IMR-90 (cell line): ENCODE results near the gene SLCO3A1. TPM values are rescaled to one million over a fixed set of nuclear protein-coding genes. Genes with fewer than 3 reads are reported as not detected.

Source experiments
- ATAC-seq: fragments of 200-7000 bp; cut with Tn5 transposase; 2 replicates; pipeline ENCODE4 v1.9.1; 2020; ENCODE audit warnings: low read depth, mild to moderate bottlenecking, moderate library complexity
- BruUV-seq: library from RNA; stranded (reverse); fragments of 400-500 nt; replicated peaks from 2 replicates; lab custom pipeline; 2021; lab: Mats Ljungman, UMichigan
- CTCF ChIA-PET: fragments of 300-600 bp; formaldehyde crosslinking; extraction: SDS; loops from one replicate; lab custom pipeline; 2021; ENCODE audit warnings: antibody characterized with exemption; lab: Yijun Ruan, JAX
- POLR2A ChIA-PET: fragments of 300-600 bp; sonication (Branson Sonifier 250); formaldehyde crosslinking; loops from one replicate; lab custom pipeline; 2022; ENCODE audit warnings: antibody characterized with exemption; ENCODE audit not compliant: unreplicated experiment; lab: Charles Lee
- DNase-seq: peaks from one replicate; pipeline ENCODE4 v3.0.0; 2013
- H2AFZ ChIP-seq: replicated peaks from 2 replicates; pipeline ENCODE3; 2013; ENCODE audit warnings: low read length, mild to moderate bottlenecking; ENCODE audit not compliant: poor library complexity
- H2AK5ac ChIP-seq: 2 replicates; pipeline ENCODE4 v1.6.1; 2013; ENCODE audit warnings: low read depth, low read length, inconsistent platforms
- H2AK9ac ChIP-seq: replicated peaks from 2 replicates; pipeline ENCODE3; 2013; ENCODE audit warnings: mild to moderate bottlenecking, low read depth, low read length, moderate library complexity; ENCODE audit not compliant: poor library complexity
- H2BK120ac ChIP-seq: 2 replicates; pipeline ENCODE4 v1.6.1; 2013; ENCODE audit warnings: low read depth, low read length, inconsistent platforms
- H2BK15ac ChIP-seq: 3 replicates; pipeline ENCODE4 v1.6.1; 2013; ENCODE audit warnings: low read depth, low read length, inconsistent platforms
- H2BK20ac ChIP-seq: 2 replicates; pipeline ENCODE4 v1.6.1; 2013; ENCODE audit warnings: low read depth, mild to moderate bottlenecking, inconsistent platforms, low read length, moderate library complexity
- H2BK5ac ChIP-seq: 2 replicates; pipeline ENCODE4 v1.6.1; 2013; ENCODE audit warnings: mild to moderate bottlenecking, low read depth, low read length, inconsistent platforms; ENCODE audit not compliant: poor library complexity, severe bottlenecking
- H3K14ac ChIP-seq: replicated peaks from 2 replicates; pipeline ENCODE4 v1.6.1; 2013; ENCODE audit warnings: low read depth, low read length, inconsistent platforms
- H3K18ac ChIP-seq: 2 replicates; pipeline ENCODE4 v1.6.1; 2013; ENCODE audit warnings: low read depth, low read length, control low read depth
- H3K23ac ChIP-seq: 2 replicates; pipeline ENCODE4 v1.6.1; 2013; ENCODE audit warnings: low read depth, low read length, inconsistent platforms
- H3K27ac ChIP-seq: 2 replicates; pipeline ENCODE4 v1.5.1; 2013; ENCODE audit warnings: mild to moderate bottlenecking, control low read depth, low read length; ENCODE audit not compliant: insufficient read depth
- H3K27me3 ChIP-seq: 2 replicates; pipeline ENCODE4 v1.6.1; 2013; ENCODE audit warnings: low read length; ENCODE audit not compliant: control insufficient read depth, insufficient read depth
- H3K36me3 ChIP-seq: 2 replicates; pipeline ENCODE4 v1.6.1; 2013; ENCODE audit warnings: low read length, mixed read lengths; ENCODE audit not compliant: control insufficient read depth, insufficient read depth
- H3K4ac ChIP-seq: 2 replicates; pipeline ENCODE4 v1.6.1; 2013; ENCODE audit warnings: low read depth, low read length, inconsistent platforms
- H3K4me1 ChIP-seq: 2 replicates; pipeline ENCODE4 v1.6.1; 2013; ENCODE audit warnings: low read length, mixed read lengths; ENCODE audit not compliant: control insufficient read depth, insufficient read depth
- H3K4me2 ChIP-seq: 2 replicates; pipeline ENCODE4 v1.6.1; 2013; ENCODE audit warnings: low read depth, mild to moderate bottlenecking, control low read depth, low read length, moderate library complexity
- H3K4me3 ChIP-seq: 2 replicates; pipeline ENCODE4 v1.5.1; 2013; ENCODE audit warnings: low read depth, mild to moderate bottlenecking, control low read depth, low read length, moderate library complexity; ENCODE audit not compliant: insufficient read depth
- H3K56ac ChIP-seq: 2 replicates; pipeline ENCODE4 v1.6.1; 2013; ENCODE audit warnings: low read length, inconsistent platforms; ENCODE audit not compliant: insufficient read depth; ENCODE audit errors: extremely low read depth
- H3K79me1 ChIP-seq, 2 experiments: 2 replicates each; pipeline ENCODE4 v1.6.1; 2013; ENCODE audit warnings: low read length in 2 of 2, inconsistent platforms in 1 of 2, low read depth in 1 of 2
- H3K9ac ChIP-seq: 2 replicates; pipeline ENCODE4 v1.6.1; 2013; ENCODE audit warnings: low read depth, low read length, control low read depth
- H3K9me1 ChIP-seq: 2 replicates; pipeline ENCODE4 v1.6.1; 2013; ENCODE audit warnings: low read length, inconsistent platforms; ENCODE audit not compliant: insufficient read depth
- H3K9me3 ChIP-seq: 2 replicates; pipeline ENCODE4 v1.6.1; 2013; ENCODE audit warnings: low read length; ENCODE audit not compliant: control insufficient read depth, insufficient read depth
- H4K20me1 ChIP-seq: 2 replicates; pipeline ENCODE4 v1.6.1; 2013; ENCODE audit warnings: low read length, inconsistent platforms; ENCODE audit not compliant: insufficient read depth
- H4K5ac ChIP-seq: 2 replicates; pipeline ENCODE4 v1.6.1; 2013; ENCODE audit warnings: mild to moderate bottlenecking, low read depth, low read length, control low read depth
- H4K8ac ChIP-seq, 2 experiments: 2 replicates each; pipeline ENCODE4 v1.6.1; 2013; ENCODE audit warnings: low read depth in 2 of 2, low read length in 2 of 2, control low read depth in 1 of 2, inconsistent platforms in 1 of 2
- H4K91ac ChIP-seq: 2 replicates; pipeline ENCODE4 v1.6.1; 2013; ENCODE audit warnings: low read depth, low read length, inconsistent platforms; ENCODE audit not compliant: insufficient read depth
- BHLHE40 ChIP-seq: fragments of 150-350 bp; IDR thresholded peaks from 2 replicates; pipeline ENCODE4 v1.6.1; 2016; ENCODE audit warnings: mild to moderate bottlenecking, low read depth, low read length
- CEBPB ChIP-seq: IDR thresholded peaks from 2 replicates; pipeline ENCODE4 v1.6.1; 2012; ENCODE audit warnings: low read depth, low read length, improper control_type of control experiment
- CHD1 ChIP-seq: IDR thresholded peaks from 2 replicates; pipeline ENCODE4 v1.6.1; 2012; ENCODE audit warnings: low read depth, low read length, improper control_type of control experiment
- FOS ChIP-seq: fragments of 150-350 bp; IDR thresholded peaks from 2 replicates; pipeline ENCODE4 v1.6.1; 2016; ENCODE audit warnings: low read depth, low read length
- MAFK ChIP-seq: IDR thresholded peaks from 2 replicates; pipeline ENCODE4 v1.6.1; 2012; ENCODE audit warnings: low read depth, low read length, improper control_type of control experiment
- MAZ ChIP-seq: IDR thresholded peaks from 2 replicates; pipeline ENCODE4 v1.6.1; 2012; ENCODE audit warnings: low read depth, mild to moderate bottlenecking, low read length, improper control_type of control experiment, moderate library complexity, borderline replicate concordance
- MXI1 ChIP-seq: IDR thresholded peaks from 2 replicates; pipeline ENCODE4 v1.6.1; 2012; ENCODE audit warnings: low read depth, mild to moderate bottlenecking, low read length, moderate library complexity, borderline replicate concordance
- NFE2L2 ChIP-seq: fragments of 150-350 bp; IDR thresholded peaks from 2 replicates; pipeline ENCODE4 v1.6.1; 2016; ENCODE audit warnings: low read depth, mild to moderate bottlenecking, low read length
- POLR2A ChIP-seq: IDR thresholded peaks from 2 replicates; pipeline ENCODE4 v1.6.1; 2012; ENCODE audit warnings: mild to moderate bottlenecking, low read depth, low read length
- RAD21 ChIP-seq: IDR thresholded peaks from 2 replicates; pipeline ENCODE4 v1.6.1; 2012; ENCODE audit warnings: low read length, improper control_type of control experiment
- RCOR1 ChIP-seq: IDR thresholded peaks from 2 replicates; pipeline ENCODE4 v1.6.1; 2012; ENCODE audit warnings: mild to moderate bottlenecking, low read length, improper control_type of control experiment; ENCODE audit not compliant: insufficient replicate concordance
- RFX5 ChIP-seq: IDR thresholded peaks from 2 replicates; pipeline ENCODE4 v1.8.0; 2012; ENCODE audit warnings: low read depth, mild to moderate bottlenecking, low read length, moderate library complexity
- SMC3 ChIP-seq: fragments of 150-350 bp; IDR thresholded peaks from 2 replicates; pipeline ENCODE4 v1.6.1; 2016; ENCODE audit warnings: low read depth, mild to moderate bottlenecking, antibody characterized with exemption, low read length, moderate library complexity
- WGBS, 2 experiments: methylation state at CpG; one replicate each; pipeline versions ENCODE4 v1.1.5 to v1.1.7; 2013; ENCODE audit warnings: missing lambda C conversion rate in 2 of 2; ENCODE audit not compliant: insufficient read length in 1 of 2; ENCODE audit errors: extremely low coverage in 2 of 2; 5-methylcytosine and 5-hydroxymethylcytosine counted together
- dilution Hi-C: fragments of 300-500 bp; cut with HindIII; formaldehyde crosslinking; loops from one replicate; pipeline ENCODE4 v1.14.3; 2018; ENCODE audit warnings: low sequenced_read_pairs; ENCODE audit not compliant: unreplicated experiment
- in situ Hi-C: fragments of 300-500 bp; cut with MboI; formaldehyde crosslinking; loops from 3 replicates; pipeline ENCODE4 v1.14.3; 2019; ENCODE audit warnings: low sequenced_read_pairs, inconsistent platforms, mixed read lengths
- intact Hi-C: fragments of 100-400 bp; cut with micrococcal nuclease; formaldehyde crosslinking; loops from 2 replicates; pipeline ENCODE4 v1.10.0; 2022
- polyA plus RNA-seq, 3 experiments: library from polyadenylated mRNA; depleted of rRNA; stranded (reverse); fragments of >200 nt; gene quantifications; 2 replicates each; pipeline ENCODE4 v1.2.3, GENCODE V29; 2012; ENCODE audit warnings: low replicate concordance in 1 of 3
- total RNA-seq: library from RNA; depleted of rRNA; stranded (reverse); fragments of >200 nt; gene quantifications from 2 replicates; pipeline ENCODE4 v1.2.3, GENCODE V29; 2012
- TF ChIP-seq, protein P1 (sequence below): fragments of 150-350 bp; IDR thresholded peaks from 2 replicates; pipeline ENCODE4 v1.6.1; 2016; ENCODE audit warnings: low read depth, mild to moderate bottlenecking, low read length, moderate library complexity, borderline replicate concordance
- TF ChIP-seq, protein P2 (sequence below): conservative IDR thresholded peaks from 2 replicates; pipeline ENCODE4 v1.5.1; 2012; ENCODE audit warnings: mild to moderate bottlenecking, low read depth, low read length, improper control_type of control experiment

Gene SLCO3A1
- total and polyA plus RNA-seq, 2 of the 4 experiments (the other 2 are of a cell fraction) = 4.7 to 8.1 TPM

DNA sequence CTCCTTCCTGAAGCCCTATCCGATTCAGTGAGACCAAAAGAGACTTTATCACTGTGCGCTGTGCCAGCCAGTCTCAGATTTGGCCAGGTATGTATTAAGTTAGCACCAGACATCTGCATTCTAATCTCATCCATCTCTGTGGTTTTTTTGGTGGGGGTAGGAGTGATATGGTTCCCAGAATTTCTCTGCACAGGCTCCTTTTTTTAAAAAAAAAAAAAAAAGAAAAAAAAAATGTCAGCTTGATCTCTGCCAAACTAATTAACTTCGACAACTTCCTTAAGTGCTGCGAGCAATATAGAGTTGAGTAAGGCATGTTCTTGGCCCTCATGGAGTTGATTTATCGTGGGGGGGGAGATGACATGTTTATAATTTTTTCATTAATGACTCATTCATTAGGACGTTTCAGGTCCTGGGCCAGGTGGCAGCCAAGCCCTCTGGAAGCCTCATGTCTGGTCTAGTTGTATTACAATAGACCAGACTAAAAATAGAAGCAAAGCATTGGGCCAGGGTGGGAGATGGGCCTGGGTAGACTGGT lies 12.9 kb downstream of the SLCO3A1 start:
- H3K14ac ChIP-seq = peak overlapping the region; percentile 48; the same call in 1 of the 2 replicates
- peaks cover 6% of the 10 kb centered on the region; the same call in 1 of the 2 replicates for H3K9me1 ChIP-seq
- H3K56ac ChIP-seq = no peak overlapping the region
- no peaks in the 10 kb centered on the region for H3K9me3 ChIP-seq
- 0 out of 2 replicates have a peak, but pooled peaks cover 4% of the 10 kb centered on the region for H4K20me1 ChIP-seq
- peak overlapping the region; percentile 27; the same call in 1 of the 2 replicates for H2BK20ac ChIP-seq
- no peaks in the 10 kb centered on the region for H3K27me3 ChIP-seq
- H3K23ac ChIP-seq = no peak overlapping the region
- peak overlapping the region; percentile 55 for H4K5ac ChIP-seq
- peak overlapping the region; percentile 52 for H3K4ac ChIP-seq
- ATAC-seq = no peak
- H2AK5ac ChIP-seq = no peak overlapping the region
- BruUV-seq = no TSS peak
- ChIA-PET CTCF (interaction anchor here (0.6 to 1.4 kb wide), 3 partner anchors 12 to 268 kb away, joined by 5 to 6 read pairs (median 5); partner anchors contain the start of gene SLCO3A1), POLR2A (no interaction called here)
- no peaks in the 10 kb centered on the region for H3K36me3 ChIP-seq
- H3K4me1 ChIP-seq = peaks cover 17% of the 10 kb centered on the region
- H2AFZ ChIP-seq = no peak overlapping the region
- H2AK9ac ChIP-seq = no peak overlapping the region
- peak overlapping the region in 1 of 2 experiments; percentile 56; a peak in 2 of 4 replicates for H4K8ac ChIP-seq
- 0 out of 3 replicates have a peak overlapping the region, but pooled peaks have one; percentile 32 for H2BK15ac ChIP-seq
- DNase-seq = peak; percentile 22
- no peak overlapping the region for H3K27ac ChIP-seq
- H3K18ac ChIP-seq = peak overlapping the region; percentile 56; the same call in 1 of the 2 replicates
- H3K4me2 ChIP-seq = no peak overlapping the region
- dilution Hi-C loops (no loop called here), intact Hi-C loops (loop anchor here (5.0 kb wide), 2 partner anchors 61 to 106 kb away; no protein-coding TSS in a partner anchor), in situ Hi-C loops (no loop called here)
- H2BK5ac ChIP-seq = peak overlapping the region; percentile 38
- no peak overlapping the region for H3K4me3 ChIP-seq
- peak overlapping the region; percentile 20 for H2BK120ac ChIP-seq
- H4K91ac ChIP-seq = no peak overlapping the region; the same call in 1 of the 2 replicates
- WGBS, 2 experiments = no CpG with 5 or more reads among the region's 6 CpGs
- H3K79me1 ChIP-seq = peaks cover 0 to 22% of the 10 kb centered on the region in 2 experiments; a peak in 2 of 4 replicates
- H3K9ac ChIP-seq = no peak overlapping the region
- TF ChIP-seq POLR2A (no peak), NFE2L2 (no peak), CEBPB (no peak), MAFK (no peak), BHLHE40 (no peak), CHD1 (no peak), RFX5 (no peak), MAZ (no peak), SMC3 (no peak), FOS (no peak), RCOR1 (no peak), RAD21 (no peak), MXI1 (no peak)
- TF ChIP-seq, protein P1, sequence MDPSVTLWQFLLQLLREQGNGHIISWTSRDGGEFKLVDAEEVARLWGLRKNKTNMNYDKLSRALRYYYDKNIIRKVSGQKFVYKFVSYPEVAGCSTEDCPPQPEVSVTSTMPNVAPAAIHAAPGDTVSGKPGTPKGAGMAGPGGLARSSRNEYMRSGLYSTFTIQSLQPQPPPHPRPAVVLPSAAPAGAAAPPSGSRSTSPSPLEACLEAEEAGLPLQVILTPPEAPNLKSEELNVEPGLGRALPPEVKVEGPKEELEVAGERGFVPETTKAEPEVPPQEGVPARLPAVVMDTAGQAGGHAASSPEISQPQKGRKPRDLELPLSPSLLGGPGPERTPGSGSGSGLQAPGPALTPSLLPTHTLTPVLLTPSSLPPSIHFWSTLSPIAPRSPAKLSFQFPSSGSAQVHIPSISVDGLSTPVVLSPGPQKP = no peak
- TF ChIP-seq, protein P2, sequence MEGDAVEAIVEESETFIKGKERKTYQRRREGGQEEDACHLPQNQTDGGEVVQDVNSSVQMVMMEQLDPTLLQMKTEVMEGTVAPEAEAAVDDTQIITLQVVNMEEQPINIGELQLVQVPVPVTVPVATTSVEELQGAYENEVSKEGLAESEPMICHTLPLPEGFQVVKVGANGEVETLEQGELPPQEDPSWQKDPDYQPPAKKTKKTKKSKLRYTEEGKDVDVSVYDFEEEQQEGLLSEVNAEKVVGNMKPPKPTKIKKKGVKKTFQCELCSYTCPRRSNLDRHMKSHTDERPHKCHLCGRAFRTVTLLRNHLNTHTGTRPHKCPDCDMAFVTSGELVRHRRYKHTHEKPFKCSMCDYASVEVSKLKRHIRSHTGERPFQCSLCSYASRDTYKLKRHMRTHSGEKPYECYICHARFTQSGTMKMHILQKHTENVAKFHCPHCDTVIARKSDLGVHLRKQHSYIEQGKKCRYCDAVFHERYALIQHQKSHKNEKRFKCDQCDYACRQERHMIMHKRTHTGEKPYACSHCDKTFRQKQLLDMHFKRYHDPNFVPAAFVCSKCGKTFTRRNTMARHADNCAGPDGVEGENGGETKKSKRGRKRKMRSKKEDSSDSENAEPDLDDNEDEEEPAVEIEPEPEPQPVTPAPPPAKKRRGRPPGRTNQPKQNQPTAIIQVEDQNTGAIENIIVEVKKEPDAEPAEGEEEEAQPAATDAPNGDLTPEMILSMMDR = no peak
